ENCODE data around the gene NOTCH3. TPM values are rescaled to one million over a fixed set of nuclear protein-coding genes. Genes with fewer than 3 reads are reported as not detected.

Gene NOTCH3
- total RNA-seq, 1 experiment from 2014 or later, result 164 TPM

DNA sequence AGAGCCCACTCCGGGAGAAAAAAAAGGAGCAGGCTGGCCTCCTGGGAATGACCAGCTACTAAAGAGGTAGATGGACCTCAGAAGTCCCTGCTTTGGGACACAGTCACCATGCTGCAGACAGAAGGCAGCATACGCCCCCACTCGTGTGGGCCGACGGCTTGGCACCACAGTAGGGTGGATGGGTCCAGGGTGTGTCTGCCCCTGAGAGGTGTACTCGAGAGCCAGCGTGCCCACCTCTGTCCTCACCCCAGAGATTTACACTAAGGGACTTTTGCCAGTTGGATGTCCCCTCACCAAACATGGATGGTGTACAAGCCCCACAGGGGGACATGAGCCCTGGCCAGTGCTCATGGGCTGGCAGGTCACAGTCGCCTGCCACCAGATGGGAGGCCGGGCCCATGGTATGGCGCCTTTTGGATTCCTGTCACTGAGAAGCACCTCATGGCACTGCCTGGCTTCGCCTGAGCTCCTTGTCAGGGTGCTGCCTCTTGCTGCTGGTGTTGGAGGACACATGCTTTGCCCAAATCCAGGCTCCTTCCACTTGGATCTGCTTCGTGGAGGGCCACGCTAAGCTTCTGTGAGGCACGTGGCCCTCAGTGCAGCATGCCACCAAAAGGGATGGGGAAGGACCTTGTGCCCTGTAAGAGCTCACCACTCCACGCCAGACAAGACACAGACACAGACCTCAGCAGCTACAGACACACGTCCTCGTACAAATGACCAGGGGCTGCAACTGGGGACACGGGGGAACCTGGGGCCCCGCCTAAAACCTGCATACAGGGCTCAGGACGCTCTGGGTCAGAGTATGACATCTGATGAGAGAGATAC lies 44.8 kb upstream of the NOTCH3 start:
- Histone ChIP-seq H2BK120ac (ENCODE audit: low read depth, low read length, poor library complexity, severe bottlenecking) (no peak overlapping the region), H2BK12ac (ENCODE audit: insufficient read length, low read depth, low read length) (no peak overlapping the region), H4K91ac (ENCODE audit: insufficient read length, low read depth, low read length) (no peak overlapping the region), H3T11ph (ENCODE audit: low read length) (no peak overlapping the region), H3K79me1 (ENCODE audit: insufficient read depth, low read depth, low read length, poor library complexity, severe bottlenecking) (no peaks in the 10 kb centered on the region), H3K23ac (ENCODE audit: insufficient read length, low read depth, low read length) (no peak overlapping the region), H4K20me1 (ENCODE audit: control insufficient read depth, insufficient read depth, insufficient read length) (peaks cover 3% of the 10 kb centered on the region), H2AK5ac (ENCODE audit: insufficient read length, low read length) (no peak overlapping the region), H2BK15ac (ENCODE audit: low read depth, low read length) (no peak overlapping the region), H3K4ac (ENCODE audit: low read depth, low read length) (no peak overlapping the region), H3K27ac (ENCODE audit: insufficient read length, low read depth, low read length) (no peak overlapping the region), H3K27me3 (ENCODE audit: insufficient read depth, low read length) (no peaks in the 10 kb centered on the region), H3K9ac (ENCODE audit: extremely low read depth, insufficient read length, low read length) (no peak overlapping the region), H4K5ac (ENCODE audit: insufficient read length, low read depth, low read length) (no peak overlapping the region), H3K79me2 (ENCODE audit: insufficient read depth, low read length) (no peaks in the 10 kb centered on the region), H3K56ac (ENCODE audit: insufficient read length, low read depth, low read length) (no peak overlapping the region), H4K8ac (replicated peaks; ENCODE audit: insufficient read length, low read depth, low read length) (no peak overlapping the region), H3K23me2 (ENCODE audit: insufficient read length, low read depth, low read length, poor library complexity, severe bottlenecking) (no peaks in the 10 kb centered on the region), H3K4me1 (ENCODE audit: insufficient read depth, low read length) (no peaks in the 10 kb centered on the region), H2BK5ac (ENCODE audit: insufficient read length, low read length) (no peak overlapping the region), H3K4me2 (ENCODE audit: insufficient read depth, insufficient read length, low read length) (no peak overlapping the region), H3K18ac (ENCODE audit: insufficient read length, low read depth, low read length) (no peak overlapping the region), H2AFZ (ENCODE audit: low read length) (no peak overlapping the region), H3K9me3 (ENCODE audit: control insufficient read depth, low read depth, low read length) (no peaks in the 10 kb centered on the region), H3K14ac (ENCODE audit: insufficient read depth, low read length) (no peak overlapping the region), H2BK20ac (ENCODE audit: low read depth, low read length, poor library complexity, severe bottlenecking) (no peak overlapping the region)
- no peaks in the 10 kb centered on the region for H3K27me3 Mint-ChIP-seq (ENCODE audit: low read depth)
- peak overlapping the region; percentile 53 to 85 (median 84); a peak in 4 of 7 replicates for H3K27ac Mint-ChIP-seq
- H3K4me1 Mint-ChIP-seq, result no peaks in the 10 kb centered on the region
- no peak for DNase-seq
- H3K4me3 Mint-ChIP-seq, result no peak overlapping the region
- WGBS (ENCODE audit: extremely low coverage, insufficient read length, low lambda C conversion rate), result no CpG with 5 or more reads among the region's 20 CpGs
- H3K36me3 Mint-ChIP-seq (ENCODE audit: insufficient read depth in 1 of 3, low read depth in 3 of 3), result peaks cover 29 to 71% (median 68%) of the 10 kb centered on the region in 3 experiments
- TF ChIP-seq, protein P1, sequence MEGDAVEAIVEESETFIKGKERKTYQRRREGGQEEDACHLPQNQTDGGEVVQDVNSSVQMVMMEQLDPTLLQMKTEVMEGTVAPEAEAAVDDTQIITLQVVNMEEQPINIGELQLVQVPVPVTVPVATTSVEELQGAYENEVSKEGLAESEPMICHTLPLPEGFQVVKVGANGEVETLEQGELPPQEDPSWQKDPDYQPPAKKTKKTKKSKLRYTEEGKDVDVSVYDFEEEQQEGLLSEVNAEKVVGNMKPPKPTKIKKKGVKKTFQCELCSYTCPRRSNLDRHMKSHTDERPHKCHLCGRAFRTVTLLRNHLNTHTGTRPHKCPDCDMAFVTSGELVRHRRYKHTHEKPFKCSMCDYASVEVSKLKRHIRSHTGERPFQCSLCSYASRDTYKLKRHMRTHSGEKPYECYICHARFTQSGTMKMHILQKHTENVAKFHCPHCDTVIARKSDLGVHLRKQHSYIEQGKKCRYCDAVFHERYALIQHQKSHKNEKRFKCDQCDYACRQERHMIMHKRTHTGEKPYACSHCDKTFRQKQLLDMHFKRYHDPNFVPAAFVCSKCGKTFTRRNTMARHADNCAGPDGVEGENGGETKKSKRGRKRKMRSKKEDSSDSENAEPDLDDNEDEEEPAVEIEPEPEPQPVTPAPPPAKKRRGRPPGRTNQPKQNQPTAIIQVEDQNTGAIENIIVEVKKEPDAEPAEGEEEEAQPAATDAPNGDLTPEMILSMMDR (conservative IDR thresholded peaks at IDR 0.05), result no peak
- H3K9me3 Mint-ChIP-seq, result no peaks in the 10 kb centered on the region

Measured in H9 (cell line).